SIG-M5 (cell line): ENCODE data around the gene GLS.
"Not testable (repeated sequence)": the region's sequence is repeated elsewhere in the genome, so short reads cannot be mapped to it uniquely, and the experiment has no call there.

ENCODE experiments used
- DNase-seq: peaks from one replicate; lab custom pipeline; 2025; lab: John Stamatoyannopoulos, UW

Gene GLS

DNA sequence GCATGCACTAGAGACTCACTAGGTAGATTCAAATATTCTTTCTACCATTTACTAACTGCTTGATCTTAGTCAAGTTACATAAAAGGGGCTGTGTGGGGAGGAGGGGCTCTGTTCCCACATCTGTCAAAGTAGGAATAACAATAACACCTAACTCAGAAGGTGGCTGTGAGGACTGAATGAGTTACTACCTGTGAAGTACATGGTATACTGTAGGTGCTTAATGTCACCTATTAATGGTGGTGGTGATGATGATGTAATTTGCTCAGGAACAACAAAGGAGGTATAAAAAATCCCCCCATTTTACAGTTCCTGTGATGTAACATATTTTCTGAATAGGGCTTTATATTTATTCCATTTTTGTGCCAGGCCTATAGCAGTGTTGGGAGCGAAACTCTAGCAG is 92.6 kb downstream of the GLS start:
- no peak for DNase-seq

GRCh38 chr2:190973726-190974628 is 93.4 kb downstream of the GLS start:
- no peak for DNase-seq

- no peak for DNase-seq
Measured at GRCh38 chr2:190974629-190975361, 94.2 kb downstream of the GLS start.

DNA sequence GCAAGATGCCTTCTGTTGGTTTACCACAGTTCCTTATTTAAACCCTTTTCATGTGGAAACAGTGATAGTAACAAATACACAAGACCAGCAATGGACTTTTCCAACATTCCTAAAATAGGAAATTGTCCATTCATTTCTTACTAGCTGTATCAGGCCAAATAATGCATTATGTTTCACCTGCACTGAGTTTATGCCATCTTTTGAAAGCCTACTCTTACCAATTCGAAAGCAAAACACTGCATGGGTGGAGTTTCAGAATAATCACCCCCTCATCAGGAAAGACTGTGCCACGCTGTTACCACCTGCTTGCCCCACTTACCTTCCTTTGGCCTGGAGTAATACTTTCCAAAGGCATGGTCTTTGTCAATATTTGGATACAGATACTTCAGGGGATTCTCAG is 95.9 kb downstream of the GLS start:
- no peak for DNase-seq

DNA sequence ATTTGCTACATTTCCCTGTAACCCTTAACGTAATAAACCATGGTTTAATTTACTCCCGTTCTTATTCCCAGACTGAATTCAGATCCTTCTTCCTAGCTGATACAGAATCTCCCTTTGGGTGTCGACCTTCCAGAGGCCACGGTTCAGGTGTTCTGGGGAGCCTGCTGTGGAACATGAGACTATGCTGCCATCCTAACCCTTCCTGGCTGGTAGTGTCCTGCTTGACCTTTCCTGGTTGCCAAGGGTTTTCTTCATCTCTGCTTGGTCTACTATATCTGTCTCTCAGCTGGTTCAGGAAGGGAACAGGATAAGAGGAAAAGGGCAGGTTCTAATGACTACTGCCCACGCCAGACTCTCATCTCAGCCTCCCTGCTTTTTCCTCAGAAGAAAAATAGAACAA is 96.9 kb downstream of the GLS start:
- no peak for DNase-seq

DNA sequence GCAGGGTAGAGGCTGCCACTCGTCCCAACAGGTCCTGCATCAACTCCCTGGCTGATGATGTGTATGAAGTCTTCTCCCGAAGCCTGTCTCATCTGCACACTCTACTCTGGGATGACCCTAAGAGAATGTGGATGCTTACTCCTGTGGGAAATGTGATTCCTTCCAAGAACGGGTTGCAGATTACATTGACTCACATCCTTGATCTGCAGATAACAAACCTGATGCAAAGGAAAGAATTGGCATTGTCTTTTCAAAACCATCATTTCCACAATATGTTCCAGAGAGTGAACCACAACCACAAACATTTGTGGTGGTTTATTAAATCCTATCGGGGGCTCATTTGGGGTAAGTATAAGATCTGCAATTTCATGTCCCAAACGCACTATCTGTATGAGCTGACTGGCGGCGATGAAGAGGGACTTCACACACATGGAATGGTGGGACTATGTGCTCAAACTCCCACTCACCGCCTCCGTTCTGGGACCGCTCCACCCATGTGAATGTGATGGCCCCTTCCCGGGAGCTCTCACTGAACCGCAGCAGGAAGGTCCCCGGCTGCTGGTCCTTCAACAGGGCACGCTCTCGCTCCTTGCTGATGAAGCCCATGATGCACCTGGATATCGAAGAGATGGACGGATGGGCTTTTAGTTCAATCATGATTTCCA is 97.9 kb downstream of the GLS start:
- DNase-seq, result no peak

DNA sequence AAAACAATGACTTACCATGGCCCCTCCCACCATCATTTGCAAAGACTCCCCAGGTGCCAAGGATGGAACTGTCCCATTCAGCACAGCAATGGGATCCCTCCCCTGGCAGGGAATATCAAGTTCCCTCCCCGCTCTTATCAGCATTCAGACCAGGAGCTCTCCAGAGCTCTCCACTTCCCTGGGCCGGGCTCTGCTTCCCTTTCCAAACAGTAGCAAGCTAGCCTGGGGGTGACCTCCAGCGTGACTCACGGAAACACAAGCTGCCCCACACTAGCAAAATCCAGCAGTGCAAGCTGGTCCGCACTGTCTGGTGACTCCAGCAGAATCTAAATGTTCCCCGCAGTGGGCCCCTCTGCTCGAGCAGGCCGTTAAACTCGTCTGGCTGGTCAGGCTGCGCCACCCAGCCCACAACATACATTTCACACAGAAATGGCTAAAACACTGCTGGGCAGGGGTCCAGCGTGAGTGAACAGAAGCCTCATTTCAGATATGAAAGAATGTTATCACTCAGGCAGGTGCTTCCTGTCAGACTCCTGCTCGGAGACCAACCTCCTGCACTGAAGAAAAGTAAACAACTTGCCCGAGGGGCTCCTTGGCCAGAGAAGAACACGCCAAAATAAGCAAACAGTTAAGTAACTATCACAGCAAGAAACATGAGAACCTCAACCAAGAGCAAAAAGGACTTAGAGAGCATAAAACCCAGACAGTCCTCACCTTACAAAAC is 99.4 kb downstream of the GLS start:
- no peak for DNase-seq

DNA sequence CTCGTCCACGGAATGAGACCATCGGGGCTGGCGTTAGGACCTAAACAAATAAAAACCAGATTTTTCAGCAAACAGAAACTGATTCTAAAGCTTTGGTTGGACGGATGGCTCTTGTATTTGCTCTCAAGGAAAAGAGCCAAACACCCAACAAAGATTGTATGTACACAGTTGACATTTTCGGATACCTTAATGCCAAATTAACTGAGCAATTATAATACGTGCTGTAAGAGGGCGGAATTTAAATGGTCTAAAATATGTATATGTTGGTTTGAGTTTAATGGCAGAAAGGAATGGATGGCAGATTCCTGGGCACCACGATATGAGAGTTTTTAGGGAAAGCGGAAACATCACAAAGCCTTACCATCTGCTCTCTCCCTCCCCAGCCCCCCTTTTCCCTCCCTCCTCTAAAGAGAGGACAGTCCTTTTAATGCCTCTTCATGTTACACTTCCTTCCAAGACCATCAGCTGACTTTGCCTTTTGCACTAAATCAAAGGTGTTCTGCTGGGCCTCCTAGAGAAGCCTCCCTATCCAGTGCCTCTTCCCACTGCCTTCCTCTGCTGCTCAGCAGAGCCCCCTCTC is 100.1 kb downstream of the GLS start:
- no peak for DNase-seq

GRCh38 chr2:190981333-190981732 is 100.7 kb downstream of the GLS start:
- DNase-seq, result no peak

GRCh38 chr2:190981733-190982132 is 101.1 kb downstream of the GLS start:
- DNase-seq, result no peak

- DNase-seq, result no peak
Measured at GRCh38 chr2:190982262-190983034, 101.8 kb downstream of the GLS start.

- DNase-seq, result no peak
Measured at GRCh38 chr2:190984595-190984994, 104.0 kb downstream of the GLS start.

GRCh38 chr2:190986221-190986953 is 105.8 kb downstream of the GLS start:
- DNase-seq, result no peak

DNA sequence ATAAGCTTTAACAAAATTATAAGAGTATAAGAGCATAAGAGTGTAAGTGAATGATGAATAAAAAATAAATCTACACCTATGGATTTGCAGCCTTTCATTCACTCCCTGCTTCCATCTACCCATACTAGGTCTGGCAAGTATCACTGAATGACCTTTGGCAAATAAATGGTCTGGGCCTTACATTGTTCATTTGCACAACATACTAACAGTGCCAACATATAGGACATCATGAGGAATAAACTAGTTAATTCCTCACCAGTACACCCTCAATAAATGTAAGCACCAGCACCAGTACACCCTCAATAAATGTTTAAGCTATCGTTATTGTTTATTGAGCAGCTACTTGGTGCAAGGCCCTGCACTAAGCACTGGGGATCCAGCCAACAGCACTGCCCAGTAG is 106.5 kb downstream of the GLS start:
- DNase-seq, result no peak

DNA sequence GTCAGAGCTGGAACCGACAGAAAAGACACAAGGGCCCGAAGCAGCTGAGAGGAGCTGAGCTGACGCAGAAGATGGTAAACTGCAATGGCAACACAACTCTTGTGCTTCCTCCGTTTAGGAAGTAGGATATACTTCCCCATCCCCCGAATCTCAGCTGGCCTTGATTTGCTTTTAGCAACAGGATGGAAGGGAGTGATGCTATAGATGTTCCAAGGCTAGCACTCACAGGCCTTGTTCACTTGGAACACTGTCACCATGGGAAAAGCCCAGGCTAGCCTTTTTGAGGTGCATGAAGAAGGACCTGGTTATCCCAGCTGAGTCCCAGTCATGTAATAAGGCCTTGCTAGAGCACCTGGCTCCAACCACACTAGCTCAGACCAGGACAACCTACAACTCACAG is 107.3 kb downstream of the GLS start:
- DNase-seq, result no peak

DNA sequence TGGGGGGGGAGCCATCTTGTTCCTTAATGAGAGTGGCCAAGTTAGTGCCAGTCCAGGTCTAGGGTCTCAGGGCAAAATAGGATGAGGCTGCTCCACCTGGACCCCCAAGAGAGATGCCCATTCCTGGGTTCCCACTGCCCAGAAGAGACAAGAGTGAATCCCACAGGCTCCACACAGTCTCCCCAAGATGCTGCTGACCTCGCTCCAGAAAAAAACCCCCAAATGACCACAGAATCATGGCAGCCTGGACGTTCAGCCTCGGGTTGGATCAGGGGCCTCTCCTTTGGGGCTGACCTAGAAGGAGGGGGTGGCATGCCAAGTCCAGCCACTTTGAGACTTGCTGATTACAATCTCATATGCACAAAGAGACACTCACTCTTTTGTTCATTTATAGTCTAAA is 108.3 kb downstream of the GLS start:
- no peak for DNase-seq

GRCh38 chr2:190990132-190990531 is 109.5 kb downstream of the GLS start:
- DNase-seq, result no peak

- no peak for DNase-seq
Measured at GRCh38 chr2:190993292-190993643, 112.6 kb downstream of the GLS start.

- no peak for DNase-seq
Measured at GRCh38 chr2:190994148-190994547, 113.5 kb downstream of the GLS start.

- DNase-seq, result not testable (repeated sequence)
Measured at GRCh38 chr2:190995315-190995714, 114.7 kb downstream of the GLS start.
